ENCODE data around the gene EMILIN1. TPM values are rescaled to one million over a fixed set of nuclear protein-coding genes. Genes with fewer than 3 reads are reported as not detected.
A peak's percentile ranks its signal among the peaks of the same experiment; 100 is the strongest.
"Not testable (repeated sequence)": the region's sequence is repeated elsewhere in the genome, so short reads cannot be mapped to it uniquely, and the experiment has no call there.

EMILIN1 gene
- total RNA-seq, 1 donor from 2014 or later, result 7.4 TPM

- no peaks in the 10 kb centered on the region for H3K36me3 ChIP-seq (ENCODE audit: control insufficient read depth, insufficient read depth, low read length)
- no peak for TF ChIP-seq CTCF (IDR thresholded peaks at IDR 0.05; ENCODE audit: insufficient read depth, low read length, poor library complexity, severe bottlenecking)
- DNase-seq (ENCODE audit: low read depth), result no peak
- no peak overlapping the region for H3K4me3 ChIP-seq (ENCODE audit: low read depth, low read length)
- peaks cover 26% of the 10 kb centered on the region for H3K27me3 ChIP-seq (ENCODE audit: control insufficient read depth, insufficient read depth, low read length)
Measured at GRCh38 chr2:27115519-27115918, 37.1 kb downstream of the EMILIN1 start.

- Histone ChIP-seq H3K27me3 (ENCODE audit: control insufficient read depth, insufficient read depth, low read length) (peaks cover 35% of the 10 kb centered on the region), H3K4me3 (ENCODE audit: low read depth, low read length) (peak overlapping the region; percentile 14), H3K36me3 (ENCODE audit: control insufficient read depth, insufficient read depth, low read length) (no peaks in the 10 kb centered on the region)
- DNase-seq (ENCODE audit: low read depth), result no peak
- no peak for TF ChIP-seq CTCF (IDR thresholded peaks at IDR 0.05; ENCODE audit: insufficient read depth, low read length, poor library complexity, severe bottlenecking)
Measured at GRCh38 chr2:27117995-27118524, 39.6 kb downstream of the EMILIN1 start.

GRCh38 chr2:27118525-27119329 lies 40.3 kb downstream of the EMILIN1 start, which contains the start of gene CGREF1:
Gene CGREF1 (minus strand): TSS chr2:27119128. CDS start chr2:27104366, 14,762 bp downstream.
- no peak for DNase-seq (ENCODE audit: low read depth)
- Histone ChIP-seq H3K4me3 (ENCODE audit: low read depth, low read length) (peak within 1 kb of the TSS; percentile 14), H3K36me3 (ENCODE audit: control insufficient read depth, insufficient read depth, low read length) (no peaks in the 10 kb centered on the region), H3K27me3 (ENCODE audit: control insufficient read depth, insufficient read depth, low read length) (peaks cover 41% of the 10 kb centered on the region)
- no peak for TF ChIP-seq CTCF (IDR thresholded peaks at IDR 0.05; ENCODE audit: insufficient read depth, low read length, poor library complexity, severe bottlenecking)

- DNase-seq (ENCODE audit: low read depth); H3K36me3 ChIP-seq (ENCODE audit: control insufficient read depth, insufficient read depth, low read length); H3K4me3 ChIP-seq (ENCODE audit: low read depth, low read length): not testable (repeated sequence)
- peaks cover 43% of the 10 kb centered on the region for H3K27me3 ChIP-seq (ENCODE audit: control insufficient read depth, insufficient read depth, low read length)
Measured at GRCh38 chr2:27119330-27119670, 40.9 kb downstream of the EMILIN1 start.

- no peak for DNase-seq (ENCODE audit: low read depth)
- peaks cover 39% of the 10 kb centered on the region for H3K27me3 ChIP-seq (ENCODE audit: control insufficient read depth, insufficient read depth, low read length)
- no peaks in the 10 kb centered on the region for H3K36me3 ChIP-seq (ENCODE audit: control insufficient read depth, insufficient read depth, low read length)
- no peak overlapping the region for H3K4me3 ChIP-seq (ENCODE audit: low read depth, low read length)
- TF ChIP-seq CTCF (IDR thresholded peaks at IDR 0.05; ENCODE audit: insufficient read depth, low read length, poor library complexity, severe bottlenecking), result no peak
Measured at GRCh38 chr2:27121906-27122305, 43.5 kb downstream of the EMILIN1 start.

GRCh38 chr2:27122791-27123190 lies 44.4 kb downstream of the EMILIN1 start:
- DNase-seq (ENCODE audit: low read depth), result no peak
- no peak for TF ChIP-seq CTCF (IDR thresholded peaks at IDR 0.05; ENCODE audit: insufficient read depth, low read length, poor library complexity, severe bottlenecking)
- Histone ChIP-seq H3K36me3 (ENCODE audit: control insufficient read depth, insufficient read depth, low read length) (no peaks in the 10 kb centered on the region), H3K27me3 (ENCODE audit: control insufficient read depth, insufficient read depth, low read length) (peaks cover 38% of the 10 kb centered on the region), H3K4me3 (ENCODE audit: low read depth, low read length) (no peak overlapping the region)
